ENCODE data around the gene FOXI2.

The FOXI2 gene

DNA sequence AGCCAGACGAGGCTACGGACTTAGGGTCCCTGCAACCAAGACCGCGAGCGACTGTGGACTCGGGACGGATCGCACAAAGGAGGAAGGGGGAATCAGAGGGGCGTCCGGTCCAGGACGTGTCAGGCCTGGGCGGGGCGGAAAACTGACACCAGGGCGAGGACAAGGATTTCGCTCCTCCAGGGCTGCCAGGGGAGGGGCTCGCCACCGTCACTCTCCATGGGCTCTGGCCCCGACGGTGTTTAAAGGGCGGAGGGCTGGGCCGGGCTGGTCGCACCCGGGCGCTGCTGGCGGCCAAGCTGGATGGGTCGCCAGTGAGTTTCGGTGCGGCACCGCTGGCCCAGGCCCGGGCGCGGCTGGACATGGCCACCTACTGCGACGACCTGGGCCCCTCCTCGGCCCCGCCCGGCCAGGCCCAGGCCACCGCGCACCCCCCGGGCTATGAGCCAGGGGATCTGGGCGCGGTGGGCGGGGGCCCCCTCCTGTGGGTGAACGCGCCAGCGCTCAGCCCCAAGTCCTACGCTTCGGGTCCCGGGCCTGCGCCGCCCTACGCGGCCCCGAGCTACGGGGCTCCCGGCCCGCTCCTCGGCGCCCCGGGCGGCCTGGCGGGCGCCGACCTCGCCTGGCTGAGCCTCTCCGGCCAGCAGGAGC lies at the start of gene FOXI2:
TSS of gene FOXI2 (plus strand) at position 271 of the 648 bp plus-strand sequence. CDS start at position 360, 89 bp downstream.
- DNase-seq (ENCODE audit: extremely low read depth in 1 of 2, low read depth in 1 of 2) = no peak

DNA sequence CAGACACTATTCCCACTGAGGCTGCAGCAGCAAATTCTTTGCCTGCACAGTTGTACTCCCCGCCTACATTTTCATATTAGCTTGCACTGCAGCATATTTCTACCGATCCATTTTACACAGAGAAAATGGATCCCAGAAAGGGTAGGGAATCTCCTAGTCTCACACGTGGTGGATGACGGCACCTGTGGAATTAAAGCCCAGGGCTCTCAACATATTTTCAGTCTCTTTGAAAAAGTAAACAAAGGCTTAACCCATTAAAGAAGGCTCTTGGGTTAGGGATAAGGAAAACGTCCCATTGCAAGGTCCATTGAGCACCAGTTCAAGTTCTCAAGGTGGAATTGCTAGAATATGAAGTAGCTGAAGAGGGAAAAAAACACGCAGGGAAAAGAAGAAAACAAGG lies 49.4 kb upstream of the FOXI2 start:
- no peak for DNase-seq (ENCODE audit: extremely low read depth in 1 of 2, low read depth in 1 of 2)

DNA sequence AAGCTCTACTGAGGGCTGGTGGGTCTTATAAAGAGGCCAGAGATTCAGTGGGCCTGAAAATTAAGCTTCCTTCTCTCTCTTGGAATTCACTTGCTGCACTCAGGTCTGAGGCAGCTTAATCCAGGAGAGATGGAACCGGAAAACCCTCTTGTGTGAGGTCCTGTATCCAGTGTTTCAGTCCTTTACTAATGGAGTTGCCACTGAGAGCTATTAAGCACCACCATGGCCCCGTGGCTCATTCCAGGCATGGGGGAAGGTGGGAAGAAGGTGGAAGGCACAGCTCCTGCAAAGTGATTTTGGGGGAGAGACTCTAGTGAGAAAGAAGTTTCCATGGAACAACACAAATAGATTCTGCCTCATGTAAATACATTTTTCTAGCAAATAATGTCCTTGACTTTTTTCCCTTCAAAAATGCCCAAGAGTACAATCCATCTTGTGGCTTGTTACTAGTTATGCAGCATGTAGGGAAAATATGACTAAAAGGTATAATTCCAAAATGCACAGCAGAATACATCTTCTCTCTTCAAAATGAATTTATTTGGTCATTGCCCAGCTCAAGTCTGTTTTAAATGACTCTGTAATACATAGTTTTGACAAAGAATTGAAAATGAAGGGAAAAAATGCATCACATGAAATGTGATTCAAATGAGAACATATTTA lies 46.7 kb upstream of the FOXI2 start:
- no peak for DNase-seq (ENCODE audit: extremely low read depth in 1 of 2, low read depth in 1 of 2)

DNA sequence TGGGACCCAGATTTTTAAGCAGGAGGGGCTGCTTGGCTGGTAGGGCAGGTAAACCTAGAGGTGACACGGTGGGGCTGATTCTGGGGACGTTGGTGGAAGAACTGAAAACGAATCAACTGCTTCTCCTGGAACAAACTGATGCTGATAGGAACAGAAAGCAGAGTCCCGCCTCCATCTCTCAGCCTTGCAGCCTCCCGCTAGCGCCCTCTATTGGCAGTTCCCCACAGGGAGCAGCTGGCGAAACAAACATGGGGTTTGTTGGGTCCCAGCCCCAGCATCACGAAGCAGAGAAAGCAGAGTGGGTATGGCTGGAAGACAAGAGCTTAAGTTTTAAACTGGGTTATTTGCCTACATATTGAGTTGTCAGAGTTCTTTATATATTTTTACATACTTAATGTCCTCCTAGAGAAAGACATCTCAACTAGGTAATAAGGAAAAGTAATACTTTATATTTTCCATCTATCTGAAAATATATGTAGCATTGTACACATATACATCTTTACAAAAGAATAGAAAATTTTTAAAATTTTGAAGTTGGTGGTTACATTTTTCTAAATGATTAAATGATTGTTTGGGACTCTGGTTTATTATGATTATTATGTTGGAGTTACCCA lies 42.3 kb upstream of the FOXI2 start:
- no peak for DNase-seq (ENCODE audit: extremely low read depth in 1 of 2, low read depth in 1 of 2)

DNA sequence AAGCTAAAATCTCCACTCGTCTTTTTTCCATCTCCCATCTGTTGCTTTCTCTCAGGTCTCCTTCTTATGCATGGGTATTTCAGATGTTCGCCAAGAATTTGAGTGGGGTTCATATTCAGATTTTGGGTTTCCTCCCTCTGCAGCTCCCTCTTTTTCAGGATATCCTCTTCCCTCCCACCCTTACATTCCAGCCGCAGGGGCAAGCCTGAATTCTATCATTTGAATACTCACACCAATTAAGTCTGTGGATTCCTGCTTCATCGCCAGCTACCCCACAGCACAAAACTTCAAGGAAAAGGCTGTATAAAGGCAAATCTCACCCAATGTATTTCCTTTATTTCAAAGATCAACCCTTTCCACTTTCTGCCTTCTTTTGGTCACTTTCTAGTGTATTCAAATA lies 41.6 kb upstream of the FOXI2 start:
- no peak for DNase-seq (ENCODE audit: extremely low read depth in 1 of 2, low read depth in 1 of 2)

DNA sequence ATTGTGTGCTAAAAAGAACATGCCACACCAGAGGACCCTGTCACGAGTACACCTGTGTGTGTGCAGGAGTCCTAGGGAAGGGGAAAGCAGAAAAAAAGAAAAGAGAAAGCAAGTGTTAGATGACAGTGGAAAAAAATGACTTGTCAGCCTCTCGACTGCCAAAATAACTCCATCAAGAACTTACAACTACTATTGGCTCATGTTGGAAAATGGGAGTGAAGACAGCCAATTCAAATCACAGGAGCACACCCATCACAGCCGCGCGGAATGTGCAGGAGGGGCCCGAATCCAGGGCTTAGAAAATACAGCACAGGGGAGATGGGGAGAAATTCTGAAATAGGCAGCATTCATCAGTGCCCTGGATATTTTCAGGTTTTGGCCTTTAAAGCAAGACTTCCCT lies 38.1 kb upstream of the FOXI2 start:
- no peak for DNase-seq (ENCODE audit: extremely low read depth in 1 of 2, low read depth in 1 of 2)

DNA sequence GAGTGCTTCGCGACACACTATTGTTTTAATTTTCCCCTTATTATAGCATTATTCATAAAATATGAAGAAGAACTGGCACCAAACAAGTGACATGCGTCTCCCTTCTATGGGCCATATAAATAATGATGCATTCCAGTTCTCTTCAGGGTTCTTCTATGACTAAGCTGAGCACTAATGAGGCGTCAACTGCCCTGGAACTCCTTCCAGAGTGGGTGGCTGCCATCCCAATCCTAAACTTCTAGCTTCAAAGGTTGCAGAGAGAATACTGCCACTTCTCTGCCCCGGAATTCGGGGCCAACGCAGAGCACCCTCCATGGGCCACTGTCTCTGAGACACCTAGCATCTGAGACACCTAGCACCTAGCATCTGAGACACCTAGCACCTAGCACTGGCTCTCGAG lies 37.7 kb upstream of the FOXI2 start:
- no peak for DNase-seq (ENCODE audit: extremely low read depth in 1 of 2, low read depth in 1 of 2)

DNA sequence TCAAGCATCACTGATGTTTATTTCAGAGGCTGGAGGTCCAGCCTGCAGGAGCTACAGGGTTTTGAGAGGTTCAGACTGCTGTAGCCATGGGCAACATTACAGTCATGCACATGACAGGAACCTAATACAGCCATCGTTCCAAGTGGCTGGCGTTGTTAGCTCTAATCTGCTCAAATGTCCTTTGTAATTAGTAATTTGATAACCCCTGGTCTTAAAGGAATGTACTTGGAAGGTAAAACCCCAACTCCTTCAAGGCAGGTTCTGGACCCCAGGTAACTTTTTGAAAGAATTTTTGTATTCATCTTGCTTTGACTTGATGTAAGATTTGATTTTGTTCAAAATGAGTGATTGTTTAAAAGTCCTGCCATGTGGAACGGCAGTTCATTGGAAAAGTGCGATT lies 34.7 kb upstream of the FOXI2 start:
- DNase-seq (ENCODE audit: extremely low read depth in 1 of 2, low read depth in 1 of 2) = no peak

DNA sequence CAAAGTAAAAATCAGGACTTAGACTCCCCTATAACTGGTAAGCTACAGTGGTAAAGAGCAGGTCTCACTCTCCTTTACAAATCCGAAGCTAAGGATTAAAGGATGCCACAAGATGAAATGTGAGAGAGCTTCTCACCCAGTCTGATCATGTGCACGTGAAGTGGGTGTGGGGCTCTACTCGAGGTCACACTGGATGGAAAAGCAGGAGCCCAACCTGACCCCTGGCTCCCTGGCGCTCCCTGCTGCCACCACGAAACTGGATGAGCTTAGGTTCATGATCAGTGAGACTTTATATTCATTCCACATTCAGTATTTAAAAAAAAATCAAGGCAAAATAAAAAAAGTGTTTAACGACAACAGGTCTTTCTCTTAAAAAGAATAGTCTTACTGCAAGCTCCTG lies 21.7 kb upstream of the FOXI2 start:
- no peak for DNase-seq (ENCODE audit: extremely low read depth in 1 of 2, low read depth in 1 of 2)

DNA sequence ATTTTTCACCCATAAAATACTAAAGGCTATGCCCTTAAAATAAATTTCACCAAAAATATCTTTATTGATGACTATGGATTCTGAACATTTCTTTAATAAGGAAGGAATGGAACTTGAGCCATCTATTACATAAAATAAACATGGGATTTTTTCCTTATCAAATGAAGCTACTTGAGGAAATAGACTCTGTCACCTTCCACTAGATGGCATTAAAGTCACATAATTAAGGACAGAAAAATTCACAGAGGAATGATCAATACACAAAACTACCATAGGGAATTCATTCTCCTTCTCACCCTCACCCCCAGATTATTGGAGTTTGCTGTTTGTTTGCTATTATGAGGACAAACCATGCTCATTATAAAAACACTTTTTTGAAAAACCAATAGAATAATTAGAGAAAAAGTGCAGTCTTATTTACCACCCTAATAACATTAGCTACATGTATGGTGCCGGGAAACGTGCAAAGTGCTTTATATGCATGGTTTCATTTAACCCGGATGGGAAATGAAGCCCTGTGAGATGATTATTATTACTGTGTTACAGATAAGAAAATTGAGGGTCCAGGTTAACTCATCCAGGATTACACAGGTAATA lies 21.1 kb upstream of the FOXI2 start:
- DNase-seq (ENCODE audit: extremely low read depth in 1 of 2, low read depth in 1 of 2) = no peak

DNA sequence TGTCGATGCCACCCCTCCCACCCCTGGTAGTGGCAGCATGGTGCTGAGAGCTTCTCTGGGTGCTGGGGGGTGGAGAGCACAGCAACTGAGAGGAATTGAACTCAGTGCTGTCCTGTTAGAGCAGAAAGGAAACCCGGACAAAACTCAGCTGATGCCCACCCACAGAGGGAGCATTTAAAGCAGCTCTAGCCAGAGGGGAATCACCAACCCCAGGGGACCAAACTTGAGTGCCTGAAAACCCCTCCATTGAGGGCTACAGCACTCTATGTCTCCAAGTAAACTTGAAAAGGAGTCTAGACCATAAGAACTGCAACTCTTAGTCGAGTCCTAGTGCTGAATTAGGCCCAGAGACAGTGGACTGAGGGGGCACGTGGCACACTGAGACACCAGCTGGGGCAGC lies 16.8 kb upstream of the FOXI2 start:
- no peak for DNase-seq (ENCODE audit: extremely low read depth in 1 of 2, low read depth in 1 of 2)

DNA sequence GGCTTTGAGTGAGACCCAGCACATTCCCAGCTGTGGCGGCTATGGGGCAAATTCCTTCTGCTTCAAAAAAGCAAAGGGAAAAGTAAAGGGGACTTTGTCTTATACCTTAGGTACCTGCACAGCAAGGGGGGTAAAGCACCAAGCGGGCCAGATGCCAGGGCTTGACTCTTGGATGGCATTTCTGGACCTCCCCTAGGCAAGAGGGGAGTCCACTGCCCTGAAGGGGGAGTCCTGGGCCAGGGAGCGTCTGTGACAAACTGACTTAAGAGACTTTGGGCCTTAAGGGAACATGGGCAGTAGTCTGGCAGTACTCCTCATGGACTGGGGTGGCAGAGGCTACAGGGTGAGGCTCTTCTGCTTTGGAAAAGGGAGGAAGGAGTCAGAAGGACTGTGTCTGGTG lies 16.1 kb upstream of the FOXI2 start:
- DNase-seq (ENCODE audit: extremely low read depth in 1 of 2, low read depth in 1 of 2) = no peak

DNA sequence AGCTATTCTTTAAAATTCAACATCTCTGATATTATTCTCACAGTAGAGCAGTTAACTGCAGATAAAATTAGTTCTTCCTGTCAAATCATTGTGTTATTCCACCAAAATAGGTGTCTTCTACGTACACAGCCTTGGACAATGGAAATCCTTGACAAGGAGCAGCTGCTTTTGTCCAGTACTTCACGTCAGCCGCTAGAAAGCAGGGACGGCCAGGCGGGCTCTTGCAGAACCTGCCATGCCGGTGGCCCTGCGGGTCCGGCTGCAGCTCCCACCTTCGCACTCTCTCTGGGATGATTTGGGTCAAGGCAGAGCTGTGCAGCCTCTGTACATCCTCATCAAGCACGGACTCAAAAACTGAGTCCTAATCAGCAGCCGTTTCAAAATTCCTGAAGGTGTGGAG lies 2.2 kb upstream of the FOXI2 start:
- no peak for DNase-seq (ENCODE audit: extremely low read depth in 1 of 2, low read depth in 1 of 2)

DNA sequence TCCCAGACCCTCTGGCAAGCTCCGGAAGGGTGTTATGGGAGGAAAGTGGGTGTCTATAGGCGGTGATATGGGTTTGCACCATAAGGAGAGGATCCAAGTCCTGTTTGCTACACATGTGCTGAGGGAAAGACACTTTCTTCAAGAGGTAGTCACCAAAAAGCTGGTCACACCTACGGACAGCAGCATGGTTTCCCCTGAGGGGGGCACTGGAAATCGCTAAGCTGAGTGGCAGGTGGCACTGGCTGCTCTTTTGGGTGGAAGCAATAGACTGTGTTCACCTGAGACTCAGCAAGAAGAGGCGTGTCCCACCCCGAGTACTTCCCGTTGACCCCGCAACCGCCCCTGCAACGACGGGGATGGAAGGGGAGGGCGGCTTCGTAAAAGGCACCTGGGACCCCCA lies 1.8 kb upstream of the FOXI2 start:
- no peak for DNase-seq (ENCODE audit: extremely low read depth in 1 of 2, low read depth in 1 of 2)

DNA sequence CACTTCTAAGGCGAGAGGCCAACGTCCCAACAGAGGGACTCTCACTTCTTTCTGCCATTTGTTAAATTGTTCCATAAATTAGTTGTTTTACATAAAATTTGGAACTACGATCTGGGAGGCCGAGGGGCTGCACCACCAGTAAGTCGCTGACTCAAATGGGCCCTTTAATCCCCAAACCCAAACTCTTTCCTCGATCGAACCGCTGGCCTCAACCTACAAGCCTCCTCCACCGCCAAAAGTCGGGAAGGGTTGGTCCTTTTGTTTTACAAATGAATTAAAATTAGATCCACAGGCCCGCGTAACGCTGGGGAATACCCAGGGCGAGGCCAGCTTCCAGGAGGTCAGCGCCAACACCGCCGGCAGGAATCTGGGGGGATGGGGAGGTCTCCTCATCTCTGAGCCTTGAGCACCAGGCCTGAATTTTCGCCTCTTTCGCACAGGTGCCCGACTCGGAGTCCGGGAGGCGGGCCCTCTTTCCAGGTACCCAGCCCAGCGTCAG lies 1.2 kb upstream of the FOXI2 start:
- no peak for DNase-seq (ENCODE audit: extremely low read depth in 1 of 2, low read depth in 1 of 2)

DNA sequence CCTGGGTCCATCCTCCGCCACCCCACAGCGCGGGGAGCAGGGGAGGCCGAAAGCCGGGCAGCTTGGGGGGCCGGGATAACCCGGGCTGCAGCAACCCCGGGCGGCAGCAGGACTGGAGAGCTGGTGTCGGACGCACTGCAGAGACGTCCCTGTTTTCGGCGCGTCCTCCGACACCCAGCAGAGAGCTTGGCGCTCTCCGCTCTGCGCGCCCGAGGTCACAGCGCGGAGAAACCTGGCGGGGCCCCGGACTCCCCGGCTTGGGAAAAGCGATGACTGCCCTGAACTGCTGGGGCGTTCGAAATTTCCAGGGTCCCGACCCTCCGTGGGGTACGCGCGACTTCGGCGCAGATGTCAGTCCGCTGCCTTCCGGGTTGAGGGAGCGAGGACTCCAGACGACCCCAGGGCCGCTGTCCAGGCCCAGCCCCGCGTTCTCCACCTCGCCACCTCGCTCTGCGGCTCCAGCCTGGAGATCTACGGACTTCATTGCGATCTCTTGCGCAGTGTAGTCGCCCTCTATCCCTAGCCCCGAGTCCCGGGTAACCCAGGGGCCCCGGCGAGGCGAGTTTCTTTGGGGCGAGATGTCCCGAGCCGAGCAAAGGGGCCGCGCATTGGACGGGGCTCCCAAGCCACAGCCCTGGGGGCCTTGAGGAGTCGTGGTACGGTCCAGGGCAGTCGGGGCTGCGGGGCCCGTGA lies 617 bp upstream of the FOXI2 start:
- DNase-seq (ENCODE audit: extremely low read depth in 1 of 2, low read depth in 1 of 2) = no peak

DNA sequence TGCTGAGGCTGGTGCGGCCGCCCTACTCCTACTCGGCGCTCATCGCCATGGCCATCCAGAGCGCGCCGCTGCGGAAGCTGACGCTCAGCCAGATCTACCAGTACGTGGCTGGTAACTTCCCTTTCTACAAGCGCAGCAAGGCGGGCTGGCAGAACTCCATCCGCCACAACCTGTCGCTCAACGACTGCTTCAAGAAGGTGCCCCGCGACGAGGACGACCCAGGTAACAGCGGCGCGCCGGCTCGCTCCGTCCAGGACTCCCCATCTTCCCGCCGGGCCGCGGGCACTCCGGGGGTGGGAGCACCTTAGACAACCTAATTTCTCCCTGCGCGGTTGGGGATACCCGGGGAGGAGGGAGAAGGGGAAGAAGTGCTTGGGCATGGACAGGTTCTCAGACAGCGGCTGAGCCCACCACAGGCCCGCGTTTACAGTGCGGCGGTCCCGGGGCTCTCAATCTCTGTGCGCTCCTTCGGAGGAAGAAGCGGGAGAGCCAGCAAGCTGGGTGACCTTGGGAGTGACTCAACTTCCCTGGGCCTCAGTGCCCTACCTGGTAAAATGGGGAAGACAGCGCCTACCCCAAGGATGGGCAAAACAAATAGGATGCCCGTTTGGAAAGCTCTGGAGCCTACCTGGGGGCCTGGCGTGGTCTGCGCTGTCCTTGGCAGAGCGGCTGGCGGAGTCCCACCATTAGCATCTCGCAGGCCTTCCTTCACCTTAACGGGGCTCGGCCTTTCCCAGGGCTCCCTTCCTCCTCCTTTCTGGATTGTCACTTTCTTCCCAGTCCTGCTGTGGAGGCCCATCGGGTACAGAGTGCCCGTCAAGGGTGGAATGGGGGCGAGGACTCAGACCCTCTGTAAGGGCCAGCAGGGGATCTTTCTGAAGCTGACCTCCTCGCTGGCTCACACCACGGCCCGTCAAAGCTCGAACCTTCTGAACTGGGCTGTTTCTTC lies 852 bp downstream of the FOXI2 start:
- no peak for DNase-seq (ENCODE audit: extremely low read depth in 1 of 2, low read depth in 1 of 2)

DNA sequence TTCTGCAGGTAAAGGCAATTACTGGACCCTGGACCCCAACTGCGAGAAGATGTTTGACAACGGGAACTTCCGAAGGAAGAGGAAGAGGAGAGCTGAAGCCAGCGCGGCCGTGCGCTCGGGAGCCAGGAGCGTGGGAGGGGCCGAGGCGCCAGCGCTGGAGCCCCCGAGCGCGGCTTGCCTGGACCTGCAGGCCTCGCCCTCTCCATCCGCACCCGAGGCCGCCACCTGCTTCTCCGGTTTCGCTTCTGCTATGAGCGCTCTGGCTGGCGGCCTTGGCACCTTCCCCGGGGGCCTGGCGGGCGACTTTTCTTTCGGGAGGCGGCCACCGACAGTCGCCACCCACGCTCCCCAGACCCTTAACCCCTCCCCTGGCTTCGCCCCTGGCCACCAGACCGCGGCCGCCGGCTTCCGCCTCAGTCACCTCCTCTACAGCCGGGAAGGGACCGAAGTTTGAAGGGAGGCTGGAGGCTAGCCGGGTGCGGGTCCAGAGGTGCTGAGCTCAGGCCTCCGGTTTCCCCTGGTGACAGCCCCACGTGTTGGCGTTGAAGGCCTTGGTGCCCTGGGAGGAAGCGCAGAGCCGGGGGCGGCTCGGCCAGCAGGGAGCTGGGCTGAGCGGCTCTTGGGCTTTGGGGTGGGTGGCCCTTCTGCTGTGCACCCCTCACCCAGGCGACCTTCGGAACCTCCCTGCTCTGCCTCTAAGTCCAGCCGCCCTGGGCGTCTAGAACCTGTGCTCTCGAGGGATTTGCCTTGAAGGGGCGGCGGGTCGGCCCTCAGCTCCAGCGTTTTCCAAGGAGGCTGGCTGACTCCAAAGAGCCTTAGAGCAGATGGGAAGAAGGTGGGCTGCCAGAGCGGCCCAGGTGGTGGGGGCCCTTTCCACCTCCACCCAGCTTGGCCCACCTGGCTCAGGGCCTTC lies 1.8 kb downstream of the FOXI2 start:
- no peak for DNase-seq (ENCODE audit: extremely low read depth in 1 of 2, low read depth in 1 of 2)

DNA sequence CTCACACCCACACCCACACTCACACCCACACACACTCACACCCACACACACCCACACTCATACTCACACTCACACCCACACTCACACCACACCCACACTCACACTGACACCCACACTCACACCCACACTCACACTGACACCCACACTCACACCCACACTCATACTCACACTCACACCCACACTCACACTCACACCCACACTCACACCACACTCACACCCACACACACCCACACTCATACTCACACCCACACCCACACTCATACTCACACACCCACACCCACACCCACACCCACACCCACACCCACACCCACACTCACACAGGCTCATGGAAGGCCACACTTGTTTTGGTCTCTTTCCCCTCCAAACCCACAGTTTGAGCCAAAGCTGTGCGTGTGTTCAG lies 2.9 kb downstream of the FOXI2 start:
- no peak for DNase-seq (ENCODE audit: extremely low read depth in 1 of 2, low read depth in 1 of 2)
